Ascending aorta (tissue), 2 donors: ENCODE measurements around the gene IMMT. TPM values are rescaled to one million over a fixed set of nuclear protein-coding genes. Genes with fewer than 3 reads are reported as not detected.

Experiments used
- DNase-seq, 2 donors: peaks; one replicate each; pipeline ENCODE4 v3.0.0-alpha.2; 2019; ENCODE audit warnings: low spot score in 2 of 2
- H3K27ac ChIP-seq, 2 donors: fragments of 200-600 bp; sonication (generic); one replicate each; pipeline ENCODE4 v1.5.1; 2016 to 2017; ENCODE audit warnings: mild to moderate bottlenecking in 1 of 2
- H3K27me3 ChIP-seq: fragments of 200-600 bp; sonication (generic); one replicate; pipeline ENCODE4 v1.5.1; 2017
- H3K36me3 ChIP-seq, 2 donors: fragments of 200-600 bp; sonication (generic); one replicate each; pipeline ENCODE4 v1.5.1; 2016
- H3K4me1 ChIP-seq, 2 donors: fragments of 200-600 bp; sonication (generic); one replicate each; pipeline ENCODE4 v1.5.1; 2016 to 2017; ENCODE audit warnings: mild to moderate bottlenecking in 1 of 2
- H3K4me3 ChIP-seq, 2 donors: fragments of 200-600 bp; sonication (generic); one replicate each; pipeline ENCODE4 v1.5.1; 2016 to 2017; ENCODE audit warnings: mild to moderate bottlenecking in 1 of 2
- H3K9me3 ChIP-seq, 2 donors: fragments of 200-600 bp; sonication (generic); one replicate each; pipeline ENCODE4 v1.5.1; 2016
- intact Hi-C: fragments of 100-400 bp; cut with DNase I; formaldehyde crosslinking; loops from one replicate; pipeline ENCODE4 v1.15.1; 2023
- total RNA-seq: library from RNA; depleted of rRNA; stranded (reverse); fragments of >200 nt; gene quantifications from one replicate; pipeline ENCODE4 v1.1.0, GENCODE V29; 2016
- TF ChIP-seq, protein P1 (sequence below), 3 experiments: fragments of 200-600 bp in 2 of 3; fragments of 450-650 bp in 1 of 3; sonication (generic) in 2 of 3; IDR thresholded peaks; one replicate each; pipeline ENCODE4 v1.5.1; 2016 to 2019; ENCODE audit warnings: antibody characterized with exemption in 3 of 3, mild to moderate bottlenecking in 1 of 3, moderate library complexity in 1 of 3

The IMMT gene
- total RNA-seq, 1 donor from 2014 or later, result 97.1 TPM

GRCh38 chr2:86124683-86125082, 70.6 kb downstream of the IMMT start:
- H3K27me3 ChIP-seq, result no peaks in the 10 kb centered on the region
- H3K9me3 ChIP-seq, result no peaks in the 10 kb centered on the region
- TF ChIP-seq, protein P1, sequence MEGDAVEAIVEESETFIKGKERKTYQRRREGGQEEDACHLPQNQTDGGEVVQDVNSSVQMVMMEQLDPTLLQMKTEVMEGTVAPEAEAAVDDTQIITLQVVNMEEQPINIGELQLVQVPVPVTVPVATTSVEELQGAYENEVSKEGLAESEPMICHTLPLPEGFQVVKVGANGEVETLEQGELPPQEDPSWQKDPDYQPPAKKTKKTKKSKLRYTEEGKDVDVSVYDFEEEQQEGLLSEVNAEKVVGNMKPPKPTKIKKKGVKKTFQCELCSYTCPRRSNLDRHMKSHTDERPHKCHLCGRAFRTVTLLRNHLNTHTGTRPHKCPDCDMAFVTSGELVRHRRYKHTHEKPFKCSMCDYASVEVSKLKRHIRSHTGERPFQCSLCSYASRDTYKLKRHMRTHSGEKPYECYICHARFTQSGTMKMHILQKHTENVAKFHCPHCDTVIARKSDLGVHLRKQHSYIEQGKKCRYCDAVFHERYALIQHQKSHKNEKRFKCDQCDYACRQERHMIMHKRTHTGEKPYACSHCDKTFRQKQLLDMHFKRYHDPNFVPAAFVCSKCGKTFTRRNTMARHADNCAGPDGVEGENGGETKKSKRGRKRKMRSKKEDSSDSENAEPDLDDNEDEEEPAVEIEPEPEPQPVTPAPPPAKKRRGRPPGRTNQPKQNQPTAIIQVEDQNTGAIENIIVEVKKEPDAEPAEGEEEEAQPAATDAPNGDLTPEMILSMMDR (IDR thresholded peaks at IDR 0.05), result no peak
- H3K4me3 ChIP-seq, result no peak overlapping the region
- H3K36me3 ChIP-seq, result peaks cover 94 to 99% of the 10 kb centered on the region in 2 donors
- no peak for DNase-seq
- intact Hi-C loops, result no loop called here
- no peaks in the 10 kb centered on the region for H3K4me1 ChIP-seq
- no peak overlapping the region for H3K27ac ChIP-seq

- Histone ChIP-seq H3K27ac (no peak overlapping the region), H3K27me3 (no peaks in the 10 kb centered on the region), H3K36me3 (peaks cover 93 to 99% of the 10 kb centered on the region in 2 donors), H3K9me3 (no peaks in the 10 kb centered on the region), H3K4me1 (no peaks in the 10 kb centered on the region), H3K4me3 (no peak overlapping the region)
- intact Hi-C loops, result no loop called here
- DNase-seq, result no peak
- TF ChIP-seq, protein P1 (IDR thresholded peaks at IDR 0.05), result no peak
Observed at GRCh38 chr2:86123328-86123925, 71.8 kb downstream of the IMMT start.

- intact Hi-C loops, result no loop called here
- Histone ChIP-seq H3K27me3 (no peaks in the 10 kb centered on the region), H3K4me1 (peaks cover 2 to 10% of the 10 kb centered on the region in 2 donors), H3K9me3 (no peaks in the 10 kb centered on the region), H3K4me3 (no peak overlapping the region), H3K36me3 (peaks cover 73 to 82% of the 10 kb centered on the region in 2 donors), H3K27ac (no peak overlapping the region)
- TF ChIP-seq, protein P1 (IDR thresholded peaks at IDR 0.05), result no peak
- DNase-seq, result no peak
Observed at GRCh38 chr2:86118130-86118529, 77.1 kb downstream of the IMMT start.

- H3K4me3 ChIP-seq, result peak overlapping the region; percentile 81 to 91
- intact Hi-C loops, result loop anchor here (10.0 kb wide), 1 partner anchor 492 kb away; the partner anchor contains the start of genes C2orf68 and USP39
- H3K27ac ChIP-seq, result no peak overlapping the region
- H3K9me3 ChIP-seq, result no peaks in the 10 kb centered on the region
- DNase-seq, result no peak
- H3K36me3 ChIP-seq, result peaks cover 12 to 25% of the 10 kb centered on the region in 2 donors
- TF ChIP-seq, protein P1 (IDR thresholded peaks at IDR 0.05), result no peak
- peaks cover 0 to 26% of the 10 kb centered on the region in 2 donors for H3K4me1 ChIP-seq
- no peaks in the 10 kb centered on the region for H3K27me3 ChIP-seq
Observed at GRCh38 chr2:86107031-86107430, 88.2 kb downstream of the IMMT start.

GRCh38 chr2:86105969-86106945, 89.0 kb downstream of the IMMT start, which contains the start of gene PTCD3:
TSS of gene PTCD3 (plus strand) at chr2:86106235. CDS start at chr2:86106248, 13 bp downstream.
- peak within 1 kb of the TSS; percentile 77 to 78 for H3K27ac ChIP-seq
- no peaks in the 10 kb centered on the region for H3K9me3 ChIP-seq
- peaks cover 5 to 17% of the 10 kb centered on the region in 2 donors for H3K36me3 ChIP-seq
- peaks cover 0 to 26% of the 10 kb centered on the region in 2 donors for H3K4me1 ChIP-seq
- H3K4me3 ChIP-seq, result peak within 1 kb of the TSS; percentile 81 to 91
- no peaks in the 10 kb centered on the region for H3K27me3 ChIP-seq
- intact Hi-C loops, result loop anchor here (2.0 to 10.0 kb wide), 2 partner anchors 89 to 491 kb away; partner anchors contain the start of genes C2orf68, IMMT and USP39
- peak; percentile 84 to 97 for DNase-seq
- TF ChIP-seq, protein P1 (IDR thresholded peaks at IDR 0.05), result no peak
